Left ventricle myocardium superior (tissue), 1 donor: ENCODE data around the gene CMPK2. TPM values are rescaled to one million over a fixed set of nuclear protein-coding genes. Genes with fewer than 3 reads are reported as not detected.

Source experiments
- ATAC-seq: fragments of 200-7000 bp; cut with Tn5 transposase; one replicate; pipeline ENCODE4 v1.9.1; 2020; ENCODE audit warnings: mild to moderate bottlenecking, moderate library complexity
- DNase-seq: peaks from one replicate; pipeline ENCODE4 v3.0.0-alpha.2; 2020
- intact Hi-C: fragments of 100-400 bp; cut with micrococcal nuclease; formaldehyde crosslinking; loops from one replicate; pipeline ENCODE4 v1.11.0; 2022
- total RNA-seq: library from RNA; stranded (reverse); fragmentation: NEBNext Ultra II Directional; extraction: Animal tissue kit (Norgen Biotek cat#: 25700); gene quantifications from one replicate; pipeline ENCODE4 v1.2.1, GENCODE V29; 2021
- donor health status: DM: no; HTN: yes; CAD: no; lungs with severe emphysema.

CMPK2 gene
- total RNA-seq, 1 donor from 2014 or later, result 3.9 TPM

DNA sequence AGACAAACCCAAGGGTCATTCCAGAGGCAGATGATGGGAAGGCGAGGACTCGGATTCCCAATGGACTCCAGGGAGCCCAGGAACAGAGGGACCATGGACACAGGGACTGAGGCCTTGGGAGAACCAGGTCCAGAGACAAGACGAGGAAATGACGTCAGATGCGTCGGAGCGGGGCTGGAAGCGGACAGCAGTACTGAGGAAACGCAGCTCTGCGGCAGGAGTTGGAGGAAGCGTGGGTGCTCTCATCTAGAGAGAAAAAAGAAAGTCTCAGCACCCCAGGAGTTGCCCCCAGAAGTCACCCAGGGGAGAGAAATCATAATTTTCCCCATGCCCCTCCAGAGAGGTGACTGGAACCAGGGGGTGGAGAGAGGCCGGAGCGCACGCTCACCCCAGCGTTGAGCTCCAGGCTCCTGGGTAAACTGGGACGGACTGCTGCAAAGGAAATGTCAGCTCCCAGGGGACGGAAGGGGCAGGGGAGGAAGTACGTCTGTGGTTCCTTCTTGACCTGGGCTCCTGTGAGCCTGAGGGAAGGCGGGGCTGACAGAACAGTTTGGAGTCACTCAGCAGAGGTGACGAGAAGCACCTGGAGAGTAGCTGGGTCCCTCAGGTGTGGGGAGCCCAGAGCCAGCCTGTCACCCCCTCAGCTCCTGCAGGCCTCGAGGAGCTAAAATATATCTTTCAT lies 44.7 kb downstream of the CMPK2 start:
- intact Hi-C loops, result no loop called here
- no peak for ATAC-seq
- DNase-seq, result no peak

DNA sequence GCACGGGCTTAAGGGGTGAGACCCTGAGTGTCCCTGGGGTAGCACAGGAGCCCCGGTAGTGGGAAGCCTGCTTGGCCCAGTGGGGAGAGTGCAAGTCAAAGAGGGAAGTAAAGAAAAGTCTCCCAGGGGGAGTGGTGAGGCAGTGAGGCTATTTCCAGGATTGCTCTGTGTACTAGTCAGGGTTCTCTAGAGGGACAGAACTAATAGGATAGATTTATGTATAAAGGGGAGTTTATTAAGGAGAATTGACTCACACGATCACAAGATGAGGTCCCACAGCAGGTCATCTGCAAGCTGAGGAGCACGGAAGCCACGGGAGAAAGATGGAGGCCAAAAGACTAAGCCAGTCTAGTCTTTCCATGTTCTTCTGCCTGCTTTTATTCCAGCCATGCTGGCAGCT lies 45.5 kb downstream of the CMPK2 start:
- intact Hi-C loops, result no loop called here
- no peak for DNase-seq
- ATAC-seq, result no peak

DNA sequence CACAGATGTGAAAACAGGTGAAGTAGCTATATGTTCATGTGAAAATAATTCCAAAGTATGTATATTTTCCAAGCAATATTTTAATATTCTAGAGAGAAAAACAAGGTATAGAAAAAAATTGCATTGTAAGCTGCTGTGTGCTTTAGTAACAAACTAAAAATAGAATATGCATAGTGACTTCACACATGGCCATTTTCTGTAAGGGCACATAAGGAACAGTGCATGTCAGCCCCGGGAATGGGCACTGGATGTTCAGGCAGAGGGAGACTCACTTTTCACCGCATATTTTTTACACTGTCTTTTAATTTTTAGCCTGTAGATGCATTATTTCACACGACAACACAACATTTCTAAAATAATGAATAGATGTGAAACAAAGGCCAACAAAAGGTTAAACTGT lies 46.0 kb downstream of the CMPK2 start:
- intact Hi-C loops, result no loop called here
- ATAC-seq (no peak), DNase-seq (no peak)

DNA sequence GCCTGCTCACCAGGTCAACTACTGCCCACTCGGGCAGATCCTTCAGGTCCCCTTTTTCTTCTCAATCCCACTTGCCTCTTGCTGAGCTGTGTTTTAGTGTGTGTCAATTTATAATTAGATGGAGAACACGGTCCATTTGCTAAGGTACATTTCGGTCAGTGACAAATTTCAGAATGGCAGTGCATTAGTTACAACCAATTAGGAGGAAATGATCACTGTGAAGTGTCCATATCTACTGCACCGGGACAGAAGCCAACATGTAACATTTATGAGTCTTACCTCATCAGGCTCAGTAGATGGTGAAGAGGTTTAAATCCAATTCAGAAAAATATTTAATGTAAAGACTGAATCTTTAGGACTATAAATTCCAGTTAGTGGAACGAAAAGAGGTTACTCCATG lies 47.7 kb downstream of the CMPK2 start:
- intact Hi-C loops, result no loop called here
- no peak for ATAC-seq
- DNase-seq, result no peak

DNA sequence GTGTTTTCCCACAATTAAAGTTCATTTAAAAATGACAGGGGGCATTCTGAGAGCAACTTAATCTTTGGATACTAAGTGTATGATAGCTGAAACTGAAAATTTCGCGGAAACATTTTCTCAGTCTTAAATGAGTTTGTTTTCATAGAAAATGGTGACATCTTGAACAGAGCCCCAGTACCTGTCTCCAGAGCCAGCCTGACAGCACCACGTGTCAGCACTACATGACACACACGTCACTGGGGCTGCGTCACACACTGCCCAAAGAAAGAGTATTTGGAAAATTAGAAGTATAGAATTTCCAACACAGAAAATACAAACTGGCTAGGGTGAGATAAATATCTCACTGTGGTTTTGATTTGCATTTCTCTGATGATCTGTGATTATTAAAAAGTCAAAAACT lies 50.8 kb downstream of the CMPK2 start:
- DNase-seq, result no peak
- intact Hi-C loops, result no loop called here
- ATAC-seq, result no peak

DNA sequence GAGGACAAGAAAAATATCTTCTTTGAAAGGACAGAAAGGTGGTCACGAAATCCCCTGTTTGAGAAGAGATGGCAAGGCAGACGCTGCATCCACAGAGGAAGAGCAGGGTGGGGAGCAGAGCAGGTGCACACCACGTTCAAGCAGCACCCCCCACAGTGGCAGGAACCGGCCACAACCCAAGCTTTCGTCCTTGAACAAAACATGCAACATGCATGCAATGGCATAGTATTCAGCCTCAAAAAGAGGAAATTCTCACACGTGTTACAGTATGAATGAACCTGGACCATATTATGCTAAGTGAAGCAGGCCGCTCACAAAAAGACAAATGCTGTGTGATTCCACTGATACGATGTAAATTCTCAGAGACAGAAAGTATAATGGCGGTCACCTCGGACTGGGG lies 51.4 kb downstream of the CMPK2 start:
- intact Hi-C loops, result no loop called here
- ATAC-seq (no peak), DNase-seq (no peak)

DNA sequence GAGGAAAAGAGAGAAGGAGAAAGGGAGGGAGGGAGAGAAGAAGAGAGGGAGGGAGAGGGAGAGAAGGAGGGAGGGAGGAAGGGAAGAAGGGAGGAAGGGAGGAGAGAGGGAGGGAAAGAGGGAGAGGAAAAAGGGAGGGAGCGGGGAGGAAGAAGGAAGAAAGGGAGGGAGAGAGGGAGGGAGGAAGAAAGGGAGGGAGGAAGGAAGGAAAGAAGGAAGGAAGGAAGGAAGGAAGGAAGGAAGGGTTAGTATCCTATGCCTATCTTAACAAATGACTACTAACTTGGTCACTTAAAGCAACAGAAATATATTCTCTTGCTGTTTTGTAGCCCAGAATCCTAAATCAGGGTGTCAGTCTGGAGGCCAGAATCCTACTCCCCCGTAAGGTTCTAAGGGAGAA lies 52.1 kb downstream of the CMPK2 start:
- no peak for DNase-seq
- ATAC-seq, result no peak
- intact Hi-C loops, result no loop called here

DNA sequence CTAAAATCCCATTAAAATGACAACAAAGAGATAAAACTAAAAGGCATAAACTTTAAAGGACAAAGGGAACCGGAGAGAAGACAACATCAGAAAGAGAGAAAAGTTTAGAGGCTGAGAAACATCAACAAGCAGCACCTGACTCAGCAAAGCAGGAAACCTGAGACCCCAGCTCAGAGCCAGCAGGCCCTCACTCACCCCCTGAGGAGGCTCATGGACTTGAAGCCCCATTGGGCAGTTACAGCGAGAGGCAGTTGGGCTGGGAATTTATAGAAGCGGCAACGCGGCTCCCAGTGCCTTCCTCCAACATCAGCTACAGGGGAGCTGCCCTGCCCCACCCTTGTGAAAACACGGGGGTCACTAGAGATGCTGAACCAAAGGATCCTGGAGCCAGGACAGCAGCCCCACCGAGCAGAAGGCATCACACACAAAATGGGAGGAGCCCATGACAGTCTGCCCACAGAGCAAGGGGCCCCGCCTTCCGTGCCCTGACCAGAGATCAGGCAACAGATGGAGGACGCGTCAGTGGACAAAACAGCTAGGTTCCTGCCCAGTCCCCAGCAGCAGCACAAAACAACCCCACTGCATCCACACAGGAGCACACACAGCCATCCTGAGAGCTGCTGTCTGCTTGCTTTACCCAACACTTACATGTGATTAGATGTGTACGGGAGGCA lies 52.7 kb downstream of the CMPK2 start:
- no peak for ATAC-seq
- intact Hi-C loops, result no loop called here
- no peak for DNase-seq

DNA sequence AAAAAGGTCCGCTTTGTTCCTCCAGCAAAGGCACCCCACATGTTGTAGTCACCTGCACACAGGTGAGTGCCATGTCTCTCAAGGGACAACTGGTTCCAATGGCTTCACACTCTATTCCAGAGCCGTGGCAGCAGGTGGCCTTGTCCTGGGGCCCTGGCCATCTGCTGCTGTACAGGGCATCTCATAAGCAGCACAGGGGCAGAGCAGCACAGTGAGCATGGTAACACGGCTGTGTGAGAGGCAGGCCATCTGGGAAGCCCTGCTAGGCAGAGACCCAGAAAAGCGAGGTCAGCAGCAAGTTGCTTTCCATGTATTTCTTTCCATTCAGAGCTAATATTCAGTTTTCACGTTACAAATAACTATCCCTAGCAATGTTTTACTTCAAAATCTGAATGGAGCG lies 54.7 kb downstream of the CMPK2 start:
- no peak for DNase-seq
- intact Hi-C loops, result no loop called here
- no peak for ATAC-seq

DNA sequence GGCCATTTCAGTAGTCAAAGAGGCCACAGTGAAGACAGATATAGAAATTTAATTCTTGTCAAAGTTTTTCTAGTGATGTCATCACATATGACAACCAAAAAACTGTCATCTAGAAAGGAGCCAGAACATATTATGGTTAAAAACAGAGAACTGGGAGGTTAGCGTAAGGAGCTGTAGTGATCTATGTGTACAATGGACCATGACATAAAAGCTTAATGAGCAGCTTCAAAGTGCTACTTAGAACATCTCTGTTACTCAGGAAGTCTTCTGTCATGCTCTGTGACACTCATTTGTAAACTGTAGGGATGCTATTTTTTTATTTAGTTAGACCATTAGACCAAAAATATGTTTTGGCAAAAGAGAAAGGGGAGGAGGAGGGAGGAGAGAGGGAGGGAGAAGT lies 57.3 kb downstream of the CMPK2 start:
- DNase-seq (no peak), ATAC-seq (no peak)
- intact Hi-C loops, result no loop called here

DNA sequence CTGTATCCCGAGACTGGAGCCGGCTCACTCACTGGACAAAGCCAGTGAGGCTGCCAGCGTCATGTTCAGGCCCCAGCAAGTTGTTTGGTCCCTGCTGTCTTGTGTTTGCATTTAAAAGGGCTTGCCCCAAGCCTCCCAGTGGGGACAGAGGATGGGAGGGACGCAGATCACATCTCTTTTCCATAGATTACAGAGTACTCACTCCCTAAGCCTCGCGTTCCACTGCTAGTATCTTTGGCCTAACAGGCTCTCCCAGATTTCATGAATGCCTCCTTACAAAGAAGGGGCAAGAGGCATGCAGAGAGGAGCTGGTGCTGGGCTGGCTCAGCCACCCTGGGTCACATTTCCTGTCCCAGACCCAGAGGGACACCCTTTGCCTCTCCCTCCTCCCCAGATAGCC lies 59.1 kb downstream of the CMPK2 start:
- ATAC-seq (no peak), DNase-seq (no peak)
- intact Hi-C loops, result no loop called here

DNA sequence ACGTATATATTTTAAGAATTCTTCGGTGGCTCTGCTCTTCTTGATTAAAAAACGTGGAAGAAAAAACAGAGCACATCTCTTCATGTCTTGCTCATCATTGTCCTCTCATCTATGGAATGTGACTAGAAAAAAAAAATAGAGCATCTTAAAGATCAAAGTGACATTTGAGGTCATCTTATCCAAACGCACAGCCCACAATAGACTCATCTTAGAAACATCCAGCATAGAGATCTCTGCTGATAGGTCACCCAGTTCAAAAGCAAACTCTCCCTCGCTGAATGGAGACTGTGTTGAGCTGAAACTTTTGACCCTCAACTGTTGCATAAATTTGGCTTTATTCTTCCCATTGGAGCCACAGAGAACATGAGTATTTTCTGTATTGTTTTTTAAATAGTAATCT lies 65.2 kb downstream of the CMPK2 start:
- intact Hi-C loops, result no loop called here
- ATAC-seq, result no peak
- DNase-seq, result no peak

Other genes starting within 250 kb of the CMPK2 start
- 4.8 TPM for gene RSAD2, start 11.9 kb upstream of the CMPK2 start, total RNA-seq
- 15.6 TPM for gene RNF144A, start 51.5 kb upstream of the CMPK2 start, total RNA-seq